Liver (tissue), 9 donors: ENCODE measurements around the gene NKX2-1. TPM values are rescaled to one million over a fixed set of nuclear protein-coding genes. Genes with fewer than 3 reads are reported as not detected.

Source experiments
- DNase-seq: peaks from one replicate; pipeline ENCODE4 v3.0.0-alpha.2; 2017; ENCODE audit warnings: low spot score
- H3K27ac ChIP-seq, 2 donors: one replicate each; pipeline ENCODE4 v1.7.0; 2013; ENCODE audit warnings: inconsistent platforms in 2 of 2, low read length in 2 of 2, control low read depth in 1 of 2, low read depth in 1 of 2, mild to moderate bottlenecking in 1 of 2
- H3K27me3 ChIP-seq, 4 donors: one replicate each; pipeline versions ENCODE4 v1.6.1 to v1.7.0; 2013; ENCODE audit warnings: low read length in 3 of 4, inconsistent platforms in 1 of 4, mild to moderate bottlenecking in 1 of 4, moderate library complexity in 1 of 4; ENCODE audit not compliant: control insufficient read depth in 4 of 4, insufficient read depth in 4 of 4
- H3K36me3 ChIP-seq, 4 donors: one replicate each; pipeline versions ENCODE4 v1.6.1 to v1.7.0; 2013; ENCODE audit warnings: low read length in 3 of 4, mild to moderate bottlenecking in 3 of 4, low read depth in 1 of 4, moderate library complexity in 1 of 4; ENCODE audit not compliant: control insufficient read depth in 4 of 4, insufficient read depth in 3 of 4
- H3K4me1 ChIP-seq, 4 donors: one replicate each; pipeline versions ENCODE4 v1.6.1 to v1.7.0; 2013; ENCODE audit warnings: low read length in 3 of 4, mild to moderate bottlenecking in 3 of 4, moderate library complexity in 1 of 4; ENCODE audit not compliant: control insufficient read depth in 4 of 4, insufficient read depth in 4 of 4
- H3K4me3 ChIP-seq, 3 donors: one replicate each; pipeline versions ENCODE4 v1.6.1 to v1.7.0; 2013; ENCODE audit warnings: low read length in 3 of 3, control low read depth in 1 of 3, low read depth in 1 of 3, mild to moderate bottlenecking in 1 of 3
- H3K9ac ChIP-seq, 2 donors: one replicate each; pipeline ENCODE4 v1.7.0; 2013; ENCODE audit warnings: low read length in 2 of 2, mild to moderate bottlenecking in 2 of 2, moderate library complexity in 2 of 2, control low read depth in 1 of 2, low read depth in 1 of 2
- H3K9me3 ChIP-seq, 4 donors: one replicate each; pipeline versions ENCODE4 v1.6.1 to v1.7.0; 2013; ENCODE audit warnings: low read length in 3 of 4; ENCODE audit not compliant: control insufficient read depth in 4 of 4
- CTCF ChIP-seq: fragments of 150-350 bp; IDR thresholded peaks from 2 replicates; pipeline ENCODE4 v1.5.1; 2017; ENCODE audit warnings: improper control_type of control experiment, low read depth, low read length; ENCODE audit not compliant: missing input control
- EGR1 ChIP-seq, 2 donors: IDR thresholded peaks; 2 replicates each; pipeline ENCODE4 v1.6.1; 2016 to 2018; ENCODE audit warnings: antibody characterized with exemption in 2 of 2, low read depth in 2 of 2
- FOXA1 ChIP-seq: IDR thresholded peaks from 2 replicates; pipeline ENCODE4 v1.6.1; 2016; ENCODE audit warnings: antibody characterized with exemption
- FOXA2 ChIP-seq: IDR thresholded peaks from 2 replicates; pipeline ENCODE4 v1.6.1; 2016; ENCODE audit warnings: antibody characterized with exemption
- GABPA ChIP-seq, 2 donors: IDR thresholded peaks in 1 of 2; conservative IDR thresholded peaks in 1 of 2; 2 replicates each; pipeline ENCODE4 v1.6.1; 2016; ENCODE audit warnings: antibody characterized with exemption in 2 of 2, mild to moderate bottlenecking in 1 of 2, moderate library complexity in 1 of 2
- HNF4A ChIP-seq, 2 donors: conservative IDR thresholded peaks; 2 replicates each; pipeline ENCODE4 v1.6.1; 2016; ENCODE audit warnings: antibody characterized with exemption in 2 of 2, mild to moderate bottlenecking in 2 of 2
- HNF4G ChIP-seq: IDR thresholded peaks from 2 replicates; pipeline ENCODE4 v1.6.1; 2016; ENCODE audit warnings: antibody characterized with exemption
- JUND ChIP-seq, 2 donors: IDR thresholded peaks; 2 replicates each; pipeline ENCODE4 v1.6.1; 2016; ENCODE audit warnings: antibody characterized with exemption in 2 of 2
- MAX ChIP-seq: IDR thresholded peaks from 2 replicates; pipeline ENCODE4 v1.6.1; 2016; ENCODE audit warnings: antibody characterized with exemption
- NR2F2 ChIP-seq: IDR thresholded peaks from 2 replicates; pipeline ENCODE4 v1.6.1; 2016; ENCODE audit warnings: antibody characterized with exemption
- RAD21 ChIP-seq, 2 donors: IDR thresholded peaks; 2 replicates each; pipeline ENCODE4 v1.6.1; 2016; ENCODE audit warnings: antibody characterized with exemption in 2 of 2, mild to moderate bottlenecking in 2 of 2
- RXRA ChIP-seq, 2 donors: IDR thresholded peaks; 2 replicates each; pipeline ENCODE4 v1.6.1; 2017 to 2018; ENCODE audit warnings: antibody characterized with exemption in 2 of 2, mild to moderate bottlenecking in 1 of 2
- SP1 ChIP-seq: IDR thresholded peaks from 2 replicates; pipeline ENCODE4 v1.6.1; 2018; ENCODE audit warnings: antibody characterized with exemption, mild to moderate bottlenecking
- TAF1 ChIP-seq: conservative IDR thresholded peaks from 2 replicates; pipeline ENCODE4 v1.6.1; 2016; ENCODE audit warnings: antibody characterized with exemption, mild to moderate bottlenecking
- YY1 ChIP-seq: IDR thresholded peaks from 2 replicates; pipeline ENCODE4 v1.6.1; 2016; ENCODE audit warnings: antibody characterized with exemption, mild to moderate bottlenecking
- ZBTB33 ChIP-seq: IDR thresholded peaks from 2 replicates; pipeline ENCODE4 v1.6.1; 2016; ENCODE audit warnings: antibody characterized with exemption
- WGBS: extraction: QIAGEN DNeasy Blood & Tissue Kit; methylation state at CpG from one replicate; pipeline ENCODE4 v1.1.7; 2013; 5-methylcytosine and 5-hydroxymethylcytosine counted together
- polyA plus RNA-seq, 2 donors: library from polyadenylated mRNA; stranded (reverse) in 1 of 2; unstranded in 1 of 2; fragments of 200-250 nt in 1 of 2; fragments of >200 nt in 1 of 2; fragmentation: Nextera tagmentation in 1 of 2; extraction: Ambion mirVana in 1 of 2; gene quantifications; one replicate each; pipeline versions ENCODE4 v1.2.1 to v1.2.3, GENCODE V29; 2013 to 2015
- total RNA-seq, 2 donors: library from RNA; depleted of rRNA; stranded (reverse); fragments of >200 nt; gene quantifications; one replicate each; pipeline ENCODE4 v1.2.3, GENCODE V29; 2014
- donor health status: healthy.
- donor health status: healthy.
- donor health status: healthy.
- donor health status: healthy.
- donor health status: healthy.

The NKX2-1 gene
- total and polyA plus RNA-seq, 4 donors = not detected

- H3K4me1 ChIP-seq = peaks cover 0 to 7% (median 5%) of the 10 kb centered on the region in 4 donors
- peaks cover 14 to 40% (median 29%) of the 10 kb centered on the region in 4 donors for H3K27me3 ChIP-seq
- no peak overlapping the region for H3K27ac ChIP-seq
- WGBS = 7% methylated on average over 68 of the region's 68 CpGs
- TF ChIP-seq RAD21 (IDR thresholded peaks at IDR 0.05) (no peak), CTCF (peak; percentile 5)
- peak overlapping the region in 1 of 3 donors; percentile 15 for H3K4me3 ChIP-seq
- H3K9me3 ChIP-seq = peaks cover 0 to 4% (median 1%) of the 10 kb centered on the region in 4 donors
- DNase-seq = no peak
- H3K9ac ChIP-seq = no peak overlapping the region
- H3K36me3 ChIP-seq = no peaks in the 10 kb centered on the region
These were observed 16.0 kb downstream of the NKX2-1 start for GRCh38 chr14:36503771-36504741.

GRCh38 chr14:36502558-36503508, 17.2 kb downstream of the NKX2-1 start:
- 14% methylated on average over 2 of the region's 2 CpGs for WGBS
- TF ChIP-seq SP1 (no peak), HNF4G (no peak), FOXA1 (peak; percentile 66), GABPA (IDR thresholded peaks at IDR 0.05 in 1 of 2, conservative IDR thresholded peaks at IDR 0.05 in 1 of 2) (no peak), HNF4A (conservative IDR thresholded peaks at IDR 0.05) (peak in 1 of 2 donors; percentile 37), JUND (IDR thresholded peaks at IDR 0.05) (no peak), RXRA (IDR thresholded peaks at IDR 0.05) (peak in 1 of 2 donors; percentile 35), NR2F2 (no peak), RAD21 (IDR thresholded peaks at IDR 0.05) (peak in 1 of 2 donors; percentile 7), TAF1 (no peak), FOXA2 (peak; percentile 87), EGR1 (IDR thresholded peaks at IDR 0.05; ENCODE audit: low read depth in 2 of 2) (no peak), YY1 (peak; percentile 60)
- Histone ChIP-seq H3K4me3 (no peak overlapping the region), H3K4me1 (peaks cover 0 to 7% (median 5%) of the 10 kb centered on the region in 4 donors), H3K9me3 (peaks cover 0 to 2% (median under 1%) of the 10 kb centered on the region in 4 donors), H3K27ac (no peak overlapping the region), H3K9ac (no peak overlapping the region), H3K27me3 (peaks cover 14 to 37% (median 25%) of the 10 kb centered on the region in 4 donors), H3K36me3 (no peaks in the 10 kb centered on the region)
- DNase-seq = no peak

- WGBS = 4% methylated on average over 2 of the region's 2 CpGs
- no peak for TF ChIP-seq RAD21 (IDR thresholded peaks at IDR 0.05)
- TF ChIP-seq EGR1 (IDR thresholded peaks at IDR 0.05; ENCODE audit: low read depth in 2 of 2) = no peak
- no peak for TF ChIP-seq GABPA (IDR thresholded peaks at IDR 0.05 in 1 of 2, conservative IDR thresholded peaks at IDR 0.05 in 1 of 2)
- no peak for TF ChIP-seq SP1
- TF ChIP-seq HNF4G = no peak
- no peak for TF ChIP-seq TAF1
- no peak for TF ChIP-seq JUND (IDR thresholded peaks at IDR 0.05)
- TF ChIP-seq MAX = no peak
- TF ChIP-seq ZBTB33 = no peak
- TF ChIP-seq CTCF = no peak
These were observed 21.1 kb downstream of the NKX2-1 start for GRCh38 chr14:36498938-36499337.

More at GRCh38 chr14:36498938-36499337, 21.1 kb downstream of the NKX2-1 start:
- Histone ChIP-seq H3K9me3 (peaks cover 0 to 2% (median 0%) of the 10 kb centered on the region in 4 donors), H3K4me1 (peaks cover 0 to 3% (median 1%) of the 10 kb centered on the region in 4 donors), H3K9ac (no peak overlapping the region), H3K4me3 (no peak overlapping the region), H3K27me3 (peaks cover 0 to 24% (median 12%) of the 10 kb centered on the region in 4 donors), H3K36me3 (no peaks in the 10 kb centered on the region), H3K27ac (no peak overlapping the region)
- no peak for DNase-seq
